ENCODE data around the gene KRTAP12-1. TPM values are rescaled to one million over a fixed set of nuclear protein-coding genes. Genes with fewer than 3 reads are reported as not detected.
"Not testable (repeated sequence)": the region's sequence is repeated elsewhere in the genome, so short reads cannot be mapped to it uniquely, and the experiment has no call there.

The KRTAP12-1 gene
- polyA plus RNA-seq, 4 donors: 0.09 TPM; not detected in 3

DNA sequence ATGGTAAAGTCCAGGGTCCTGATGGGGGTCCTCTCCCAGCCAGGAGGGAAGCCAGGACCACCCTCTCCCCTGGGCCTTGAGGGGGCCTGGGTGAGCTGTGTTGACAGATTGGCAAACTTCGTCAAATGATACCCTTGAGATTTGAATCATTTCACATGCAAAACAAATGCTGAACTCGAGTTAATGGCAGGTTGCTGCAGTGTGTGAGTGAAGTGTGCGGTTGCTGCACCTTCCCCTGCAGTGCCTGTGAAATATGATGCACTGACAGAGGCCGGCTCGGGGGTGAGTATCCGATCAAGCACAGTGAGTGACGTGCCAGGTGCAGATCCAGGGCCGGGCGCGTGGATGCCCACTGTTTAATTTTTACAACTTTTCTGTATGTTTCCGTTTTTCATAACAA, 5.7 kb upstream of the KRTAP12-1 start:
- Histone ChIP-seq H3K27me3 (ENCODE audit: control insufficient read depth in 3 of 3, insufficient read depth in 3 of 3, low read length in 3 of 3) (peaks cover 0 to 13% (median 11%) of the 10 kb centered on the region in 3 donors), H3K36me3 (ENCODE audit: control insufficient read depth in 3 of 3, insufficient read depth in 2 of 3, low read depth in 1 of 3, low read length in 3 of 3) (no peaks in the 10 kb centered on the region), H3K27ac (ENCODE audit: low read depth in 1 of 3, low read length in 2 of 3) (no peak overlapping the region), H3K4me1 (ENCODE audit: control insufficient read depth in 3 of 3, insufficient read depth in 2 of 3, low read depth in 1 of 3, low read length in 2 of 3) (no peaks in the 10 kb centered on the region), H3K9me3 (ENCODE audit: control insufficient read depth in 2 of 2, insufficient read depth in 1 of 2, low read depth in 1 of 2, low read length in 1 of 2) (no peaks in the 10 kb centered on the region), H3K4me3 (ENCODE audit: low read depth in 1 of 3, low read length in 3 of 3) (no peak overlapping the region)
- 49 to 60% (median 57%) methylated on average over 11 of the region's 11 CpGs for WGBS, 3 donors
- DNase-seq (no peak), FAIRE-seq (no peak)

DNA sequence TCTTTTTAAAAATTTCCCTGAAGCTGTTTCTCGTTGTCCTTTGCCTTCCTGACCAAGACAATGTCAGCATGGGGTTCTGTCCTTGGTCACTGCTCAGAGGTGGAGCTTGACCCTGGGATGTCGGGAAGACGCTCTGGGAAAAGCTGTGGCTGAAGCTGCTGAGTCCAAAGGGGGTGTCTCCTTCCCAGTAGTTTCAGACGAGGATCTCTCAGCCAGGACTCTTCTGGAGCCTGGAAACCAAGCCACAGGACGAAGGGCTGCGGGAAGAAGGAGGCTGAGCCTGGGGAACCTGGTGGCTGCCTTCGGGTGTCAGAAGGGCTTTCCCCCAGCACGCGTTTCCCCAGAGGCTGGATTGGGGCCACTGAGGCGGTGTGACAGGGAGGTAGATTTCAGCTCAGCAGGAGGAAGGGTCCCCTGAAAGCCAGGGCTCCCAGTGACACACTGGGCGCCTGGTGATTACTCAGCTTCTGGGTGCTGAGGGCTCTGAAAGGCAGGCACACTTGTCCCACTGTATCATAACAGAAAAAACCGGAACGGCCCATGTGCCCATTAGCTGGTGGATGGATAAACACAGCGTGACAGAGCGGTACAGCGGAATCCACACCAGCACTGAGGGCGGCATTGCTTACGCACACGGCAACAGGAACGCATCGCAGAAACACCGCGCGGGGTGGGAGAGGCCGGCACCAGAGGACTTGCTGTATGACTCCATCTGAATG, 5.0 kb upstream of the KRTAP12-1 start:
- WGBS, 3 donors: 52 to 68% (median 63%) methylated on average over 25 of the region's 25 CpGs
- Histone ChIP-seq H3K4me1 (ENCODE audit: control insufficient read depth in 3 of 3, insufficient read depth in 2 of 3, low read depth in 1 of 3, low read length in 2 of 3) (no peaks in the 10 kb centered on the region), H3K4me3 (ENCODE audit: low read depth in 1 of 3, low read length in 3 of 3) (no peak overlapping the region), H3K9me3 (ENCODE audit: control insufficient read depth in 2 of 2, insufficient read depth in 1 of 2, low read depth in 1 of 2, low read length in 1 of 2) (no peaks in the 10 kb centered on the region), H3K27me3 (ENCODE audit: control insufficient read depth in 3 of 3, insufficient read depth in 3 of 3, low read length in 3 of 3) (peaks cover 0 to 13% (median 11%) of the 10 kb centered on the region in 3 donors), H3K27ac (ENCODE audit: low read depth in 1 of 3, low read length in 2 of 3) (no peak overlapping the region), H3K36me3 (ENCODE audit: control insufficient read depth in 3 of 3, insufficient read depth in 2 of 3, low read depth in 1 of 3, low read length in 3 of 3) (no peaks in the 10 kb centered on the region)
- no peak for DNase-seq
- FAIRE-seq: no peak

DNA sequence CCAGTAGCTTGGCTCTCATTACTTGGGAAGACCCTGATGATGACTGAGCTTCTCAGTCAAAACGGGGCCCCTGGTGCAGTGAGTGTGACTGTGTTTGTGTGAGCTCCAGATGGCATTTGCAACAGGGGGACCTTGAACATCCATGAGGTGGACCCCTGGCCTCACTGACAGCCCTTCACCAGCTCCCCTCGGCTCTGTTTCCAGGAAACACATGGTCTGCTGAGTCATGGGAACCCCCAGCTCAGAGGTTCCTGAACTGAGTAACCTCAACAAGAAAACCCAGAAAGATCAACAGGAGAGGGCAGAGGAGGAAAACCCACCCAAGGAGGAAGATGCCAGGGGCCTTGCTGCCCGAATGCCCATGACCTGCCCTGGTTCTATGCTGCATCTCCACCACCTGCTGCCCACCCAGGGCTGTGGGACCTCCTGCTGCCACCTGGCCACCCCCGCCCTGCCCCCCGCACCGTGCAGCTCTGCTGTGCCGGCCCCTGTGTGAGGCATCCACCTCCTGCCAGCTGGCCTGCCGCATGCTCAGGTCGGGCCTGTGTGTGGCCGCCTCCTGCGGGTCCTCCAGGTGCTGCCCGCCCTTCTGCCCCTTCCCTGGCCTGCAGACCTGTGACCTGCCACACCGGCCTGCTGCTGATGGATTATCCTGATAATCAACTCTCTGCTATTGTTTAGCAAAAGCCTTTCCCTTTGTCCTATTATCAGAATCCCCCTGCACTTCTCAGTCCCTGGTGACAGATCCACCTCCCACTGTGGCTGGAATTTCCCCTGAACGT, 4.2 kb upstream of the KRTAP12-1 start:
- Histone ChIP-seq H3K4me1 (ENCODE audit: control insufficient read depth in 3 of 3, insufficient read depth in 2 of 3, low read depth in 1 of 3, low read length in 2 of 3) (no peaks in the 10 kb centered on the region), H3K36me3 (ENCODE audit: control insufficient read depth in 3 of 3, insufficient read depth in 2 of 3, low read depth in 1 of 3, low read length in 3 of 3) (no peaks in the 10 kb centered on the region), H3K27ac (ENCODE audit: low read depth in 1 of 3, low read length in 2 of 3) (no peak overlapping the region), H3K9me3 (ENCODE audit: control insufficient read depth in 2 of 2, insufficient read depth in 1 of 2, low read depth in 1 of 2, low read length in 1 of 2) (no peaks in the 10 kb centered on the region), H3K27me3 (ENCODE audit: control insufficient read depth in 3 of 3, insufficient read depth in 3 of 3, low read length in 3 of 3) (peaks cover 0 to 13% (median 11%) of the 10 kb centered on the region in 3 donors), H3K4me3 (ENCODE audit: low read depth in 1 of 3, low read length in 3 of 3) (no peak overlapping the region)
- no peak for DNase-seq
- 23 to 40% (median 23%) methylated on average over 13 to 14 of the region's 14 CpGs for WGBS, 3 donors
- FAIRE-seq: no peak

DNA sequence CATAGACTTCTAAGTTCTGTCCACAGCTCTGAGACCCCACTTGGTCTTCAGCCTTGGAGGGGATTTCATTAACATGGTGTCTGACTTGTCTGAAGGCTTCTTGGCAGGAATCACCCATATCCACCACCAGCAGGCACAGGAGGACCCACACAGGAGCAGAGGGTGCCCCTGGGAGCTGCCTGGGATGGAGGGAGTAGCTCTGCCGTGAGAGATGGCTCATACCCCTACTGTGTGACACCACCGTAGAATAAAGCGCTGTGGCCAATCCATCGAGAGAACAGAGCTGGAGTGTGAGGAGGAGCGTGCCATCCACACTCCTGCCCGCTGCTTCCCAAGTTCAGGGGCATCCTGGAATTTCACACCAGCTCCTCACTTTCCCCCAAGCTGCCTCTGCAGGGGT, 3.1 kb upstream of the KRTAP12-1 start:
- H3K36me3 ChIP-seq (ENCODE audit: control insufficient read depth in 3 of 3, insufficient read depth in 2 of 3, low read depth in 1 of 3, low read length in 3 of 3); H3K4me1 ChIP-seq (ENCODE audit: control insufficient read depth in 3 of 3, insufficient read depth in 2 of 3, low read depth in 1 of 3, low read length in 2 of 3); DNase-seq; H3K9me3 ChIP-seq (ENCODE audit: control insufficient read depth in 2 of 2, insufficient read depth in 1 of 2, low read depth in 1 of 2, low read length in 1 of 2); H3K27ac ChIP-seq (ENCODE audit: low read depth in 1 of 3, low read length in 2 of 3); H3K4me3 ChIP-seq (ENCODE audit: low read depth in 1 of 3, low read length in 3 of 3); FAIRE-seq: not testable (repeated sequence)
- WGBS, 3 donors: 81 to 87% (median 85%) methylated on average over 4 to 6 of the region's 6 CpGs
- peaks cover 0 to 13% (median 11%) of the 10 kb centered on the region in 3 donors for H3K27me3 ChIP-seq (ENCODE audit: control insufficient read depth in 3 of 3, insufficient read depth in 3 of 3, low read length in 3 of 3)

DNA sequence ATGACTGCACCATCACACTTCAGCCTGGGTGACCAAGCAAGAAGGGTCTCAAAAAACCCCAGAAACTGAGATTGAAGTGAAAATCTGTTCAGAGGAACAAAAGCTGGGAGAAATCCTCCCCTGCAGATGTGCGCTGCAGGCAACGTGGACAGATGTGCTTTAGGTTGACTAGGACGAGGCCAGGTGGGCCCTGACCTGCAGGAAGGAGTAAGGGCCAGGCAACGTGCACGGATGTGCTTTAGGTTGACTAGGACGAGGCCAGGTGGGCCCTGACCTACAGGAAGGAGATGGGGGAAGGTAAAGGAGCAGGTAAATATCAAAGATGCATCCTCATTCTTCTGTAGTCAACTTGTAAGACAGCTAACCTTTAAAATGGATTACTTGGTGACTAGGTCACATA, 2.5 kb upstream of the KRTAP12-1 start:
- Histone ChIP-seq H3K9me3 (ENCODE audit: control insufficient read depth in 2 of 2, insufficient read depth in 1 of 2, low read depth in 1 of 2, low read length in 1 of 2) (no peaks in the 10 kb centered on the region), H3K27me3 (ENCODE audit: control insufficient read depth in 3 of 3, insufficient read depth in 3 of 3, low read length in 3 of 3) (peaks cover 0 to 13% (median 11%) of the 10 kb centered on the region in 3 donors), H3K27ac (ENCODE audit: low read depth in 1 of 3, low read length in 2 of 3) (no peak overlapping the region), H3K4me3 (ENCODE audit: low read depth in 1 of 3, low read length in 3 of 3) (no peak overlapping the region), H3K36me3 (ENCODE audit: control insufficient read depth in 3 of 3, insufficient read depth in 2 of 3, low read depth in 1 of 3, low read length in 3 of 3) (no peaks in the 10 kb centered on the region), H3K4me1 (ENCODE audit: control insufficient read depth in 3 of 3, insufficient read depth in 2 of 3, low read depth in 1 of 3, low read length in 2 of 3) (no peaks in the 10 kb centered on the region)
- 51 to 76% (median 65%) methylated on average over 6 of the region's 6 CpGs for WGBS, 3 donors
- FAIRE-seq (no peak), DNase-seq (no peak)

DNA sequence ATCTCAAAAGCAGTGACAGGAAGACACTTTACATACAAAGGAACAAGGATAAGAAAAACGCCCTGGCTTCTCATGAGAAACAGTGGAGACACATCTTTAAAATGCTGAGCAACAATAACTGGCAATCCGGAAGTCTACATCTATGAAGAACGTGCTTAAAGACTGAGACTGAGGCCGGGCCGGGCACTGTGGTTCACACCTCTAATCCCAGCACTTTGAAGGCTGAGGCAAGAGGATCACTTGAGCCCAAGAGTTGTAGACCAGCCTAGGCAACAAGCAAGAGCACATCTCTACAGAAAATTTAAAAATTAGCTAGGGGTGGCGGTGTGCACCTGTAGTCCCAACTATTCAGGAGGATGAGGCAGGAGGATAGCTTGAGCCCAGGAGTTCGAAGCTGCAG, 2.1 kb upstream of the KRTAP12-1 start:
- DNase-seq: no peak
- Histone ChIP-seq H3K9me3 (ENCODE audit: control insufficient read depth in 2 of 2, insufficient read depth in 1 of 2, low read depth in 1 of 2, low read length in 1 of 2) (no peaks in the 10 kb centered on the region), H3K27ac (ENCODE audit: low read depth in 1 of 3, low read length in 2 of 3) (no peak overlapping the region), H3K4me3 (ENCODE audit: low read depth in 1 of 3, low read length in 3 of 3) (no peak overlapping the region), H3K36me3 (ENCODE audit: control insufficient read depth in 3 of 3, insufficient read depth in 2 of 3, low read depth in 1 of 3, low read length in 3 of 3) (no peaks in the 10 kb centered on the region), H3K27me3 (ENCODE audit: control insufficient read depth in 3 of 3, insufficient read depth in 3 of 3, low read length in 3 of 3) (peaks cover 0 to 13% (median 11%) of the 10 kb centered on the region in 3 donors), H3K4me1 (ENCODE audit: control insufficient read depth in 3 of 3, insufficient read depth in 2 of 3, low read depth in 1 of 3, low read length in 2 of 3) (no peaks in the 10 kb centered on the region)
- 62 to 78% (median 66%) methylated on average over 7 of the region's 7 CpGs for WGBS, 3 donors
- FAIRE-seq: no peak

DNA sequence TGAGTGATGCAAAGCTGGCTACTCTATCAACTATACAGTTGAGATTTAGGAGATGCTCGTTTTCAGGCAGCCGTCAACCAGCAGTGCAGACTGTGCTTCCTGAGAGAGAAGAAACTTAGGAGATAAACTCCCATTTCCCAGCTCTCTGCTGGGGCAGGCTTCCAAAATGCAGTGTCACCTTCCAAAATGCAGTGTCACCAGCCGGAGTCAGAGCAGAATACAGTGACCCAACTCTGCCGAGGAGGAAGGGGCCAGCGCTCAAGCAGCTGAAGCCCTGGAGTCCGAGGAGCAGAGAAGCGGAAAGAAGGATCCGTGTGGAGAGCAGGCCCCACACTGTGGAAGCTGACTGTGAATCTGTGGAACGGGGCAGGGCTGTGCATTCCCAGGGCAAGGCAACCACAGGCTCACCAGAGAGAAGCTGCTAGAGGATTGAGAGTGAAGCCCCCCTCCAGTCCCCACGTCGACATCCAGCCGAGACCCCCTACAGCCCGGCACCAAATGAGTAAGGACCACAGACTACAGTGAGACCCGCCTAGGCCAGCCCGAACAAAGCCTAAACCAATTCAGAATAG, 703 bp upstream of the KRTAP12-1 start:
- no peaks in the 10 kb centered on the region for H3K36me3 ChIP-seq (ENCODE audit: control insufficient read depth in 3 of 3, insufficient read depth in 2 of 3, low read depth in 1 of 3, low read length in 3 of 3)
- no peak overlapping the region for H3K4me3 ChIP-seq (ENCODE audit: low read depth in 1 of 3, low read length in 3 of 3)
- no peak for FAIRE-seq
- peaks cover 0 to 11% (median 9%) of the 10 kb centered on the region in 3 donors for H3K27me3 ChIP-seq (ENCODE audit: control insufficient read depth in 3 of 3, insufficient read depth in 3 of 3, low read length in 3 of 3)
- 76 to 79% (median 79%) methylated on average over 15 of the region's 15 CpGs for WGBS, 3 donors
- H3K4me1 ChIP-seq (ENCODE audit: control insufficient read depth in 3 of 3, insufficient read depth in 2 of 3, low read depth in 1 of 3, low read length in 2 of 3): no peaks in the 10 kb centered on the region
- DNase-seq: no peak
- no peaks in the 10 kb centered on the region for H3K9me3 ChIP-seq (ENCODE audit: control insufficient read depth in 2 of 2, insufficient read depth in 1 of 2, low read depth in 1 of 2, low read length in 1 of 2)
- H3K27ac ChIP-seq (ENCODE audit: low read depth in 1 of 3, low read length in 2 of 3): no peak overlapping the region

DNA sequence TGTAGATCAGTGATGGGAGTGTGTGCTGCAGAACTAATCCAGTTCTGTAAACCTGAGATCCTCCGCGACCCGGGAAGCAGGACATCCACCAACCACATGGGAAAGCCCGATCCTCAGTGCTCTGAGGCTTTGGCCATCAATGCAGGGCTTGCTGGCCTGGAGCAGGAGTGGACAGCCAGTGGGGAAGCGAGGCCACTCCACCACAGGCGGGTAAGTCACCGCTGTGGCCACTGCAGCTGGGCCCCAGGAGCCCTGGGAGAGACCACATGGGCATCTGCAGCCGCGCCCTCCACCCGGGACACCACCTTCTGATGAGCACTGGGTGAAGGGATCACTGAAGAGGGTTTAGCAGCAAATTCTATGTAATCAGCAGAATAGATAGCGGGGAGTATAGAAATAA, 811 bp downstream of the KRTAP12-1 start:
- H3K36me3 ChIP-seq (ENCODE audit: control insufficient read depth in 3 of 3, insufficient read depth in 2 of 3, low read depth in 1 of 3, low read length in 3 of 3): no peaks in the 10 kb centered on the region
- DNase-seq (no peak), FAIRE-seq (no peak)
- H3K4me3 ChIP-seq (ENCODE audit: low read depth in 1 of 3, low read length in 3 of 3): no peak overlapping the region
- H3K9me3 ChIP-seq (ENCODE audit: control insufficient read depth in 2 of 2, insufficient read depth in 1 of 2, low read depth in 1 of 2, low read length in 1 of 2): no peaks in the 10 kb centered on the region
- WGBS, 3 donors: 73 to 78% (median 75%) methylated on average over 11 of the region's 11 CpGs
- H3K4me1 ChIP-seq (ENCODE audit: control insufficient read depth in 3 of 3, insufficient read depth in 2 of 3, low read depth in 1 of 3, low read length in 2 of 3): no peaks in the 10 kb centered on the region
- H3K27ac ChIP-seq (ENCODE audit: low read depth in 1 of 3, low read length in 2 of 3): no peak overlapping the region
- H3K27me3 ChIP-seq (ENCODE audit: control insufficient read depth in 3 of 3, insufficient read depth in 3 of 3, low read length in 3 of 3): peaks cover 0 to 3% (median 0%) of the 10 kb centered on the region in 3 donors

Measured in small intestine (tissue), 7 donors.